CD4-positive, alpha-beta T cell treated with Interleukin-17A for 1 hour (primary cell): ENCODE measurements around the gene DUSP2.

Experiments
- DNase-seq: peaks from one replicate; pipeline ENCODE4 v3.0.0-alpha.2; 2020

DUSP2 gene

GRCh38 chr2:96145036-96145847, at the start of gene DUSP2:
Gene DUSP2, minus strand, starts transcription at chr2:96145440. Its CDS starts 86 bp downstream, at chr2:96145354.
- peak; percentile 94 for DNase-seq

GRCh38 chr2:96191937-96192670, 46.9 kb upstream of the DUSP2 start:
- DNase-seq = no peak

- DNase-seq = no peak
Observed at GRCh38 chr2:96188821-96189526, 43.7 kb upstream of the DUSP2 start.

- DNase-seq = no peak
Observed at GRCh38 chr2:96186562-96186961, 41.3 kb upstream of the DUSP2 start.

GRCh38 chr2:96185516-96185915, 40.3 kb upstream of the DUSP2 start:
- DNase-seq = no peak

DNA sequence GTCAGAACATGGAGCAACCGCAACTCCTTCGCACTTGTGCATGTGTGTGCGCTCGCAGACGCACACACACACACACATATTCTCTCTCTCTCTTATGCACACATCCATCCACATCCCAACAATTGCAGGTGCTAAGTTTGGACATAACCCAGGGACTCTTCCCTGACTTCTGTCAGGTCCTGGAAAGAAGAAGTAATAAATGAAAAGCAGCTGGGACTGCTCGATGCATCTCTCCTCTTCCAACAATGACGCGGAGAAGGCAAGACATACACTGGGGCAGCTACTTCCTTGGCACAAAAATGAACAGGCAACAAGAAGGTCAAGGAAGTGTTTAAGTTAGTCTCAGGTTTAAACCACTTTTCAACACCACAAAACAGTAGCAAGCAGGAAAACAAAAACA, 39.7 kb upstream of the DUSP2 start:
- no peak for DNase-seq

GRCh38 chr2:96184188-96184587, 38.9 kb upstream of the DUSP2 start:
- no peak for DNase-seq

DNA sequence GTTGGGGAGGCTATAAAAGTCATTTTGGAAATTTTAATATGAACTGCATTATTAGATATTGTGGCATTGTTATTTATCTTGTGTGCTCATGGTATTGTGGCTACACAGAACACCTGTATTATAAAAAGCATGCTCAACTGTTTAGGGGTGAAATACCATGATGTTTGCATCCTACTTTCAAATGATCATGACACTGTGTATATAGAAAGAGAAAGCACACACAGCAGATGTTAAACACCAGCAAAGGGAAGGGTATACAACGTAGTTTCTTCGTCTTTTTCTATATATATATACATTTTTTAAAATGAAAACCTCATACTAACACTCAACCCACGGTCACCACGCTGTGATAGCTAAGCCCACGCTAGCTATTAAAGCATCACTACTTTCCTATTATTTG, 36.3 kb upstream of the DUSP2 start:
- DNase-seq = no peak

GRCh38 chr2:96180521-96180920, 35.3 kb upstream of the DUSP2 start:
- no peak for DNase-seq

- DNase-seq = no peak
Observed at GRCh38 chr2:96180002-96180401, 34.8 kb upstream of the DUSP2 start.

- no peak for DNase-seq
Observed at GRCh38 chr2:96176661-96177060, 31.4 kb upstream of the DUSP2 start.

- no peak for DNase-seq
Observed at GRCh38 chr2:96175951-96176350, 30.7 kb upstream of the DUSP2 start.

- peak; percentile 87 for DNase-seq
Observed at GRCh38 chr2:96174251-96175144, 29.3 kb upstream of the DUSP2 start.

DNA sequence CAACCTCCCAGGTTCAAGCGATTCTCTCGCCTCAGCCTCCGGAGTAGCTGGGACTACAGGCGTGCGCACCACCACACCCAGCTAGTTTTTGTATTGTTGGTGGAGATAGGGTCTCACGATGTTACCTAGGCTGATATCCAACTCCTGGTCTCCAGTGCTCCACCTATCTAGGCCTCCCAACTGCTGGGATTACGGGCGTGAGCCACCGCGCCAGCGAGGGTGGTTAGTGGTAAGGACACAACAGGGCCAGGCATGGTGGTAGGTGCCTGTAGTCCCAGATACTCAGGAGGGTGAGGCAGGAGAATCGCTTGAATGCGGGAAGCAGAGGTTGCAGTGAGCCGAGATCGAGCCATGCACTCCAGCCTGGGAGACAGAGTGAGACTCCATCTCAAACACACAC, 26.6 kb upstream of the DUSP2 start:
- DNase-seq = no peak

GRCh38 chr2:96170626-96171025, 25.4 kb upstream of the DUSP2 start:
- DNase-seq = no peak

- no peak for DNase-seq
Observed at GRCh38 chr2:96169868-96170507, 24.7 kb upstream of the DUSP2 start.

DNA sequence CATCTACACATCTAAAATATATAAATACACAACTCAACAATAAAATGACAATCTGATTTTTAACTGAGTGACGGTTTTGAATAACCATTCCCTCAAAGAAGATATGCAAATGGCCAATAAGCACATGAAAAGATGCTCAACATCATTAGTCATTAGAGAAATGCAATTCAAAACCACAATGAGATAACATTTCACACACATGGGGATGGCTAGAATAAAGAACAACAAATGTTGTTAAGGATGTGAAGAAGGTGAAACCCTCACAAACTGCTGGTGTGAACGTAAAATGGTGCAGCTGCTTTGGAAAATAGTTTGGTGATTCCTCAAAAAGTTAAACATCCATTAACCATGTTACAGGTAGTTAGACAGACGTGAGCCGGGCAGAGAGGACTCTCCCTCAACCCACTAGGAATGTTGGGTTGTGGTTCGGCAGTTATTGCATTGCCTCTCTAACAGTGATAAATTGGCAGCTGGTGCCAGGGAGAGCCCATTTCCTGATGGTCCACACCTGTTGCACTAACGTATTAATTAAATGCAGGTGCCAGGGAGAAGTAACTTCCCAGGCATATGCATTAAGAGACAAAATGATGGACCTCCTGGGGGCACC, 22.3 kb upstream of the DUSP2 start:
- no peak for DNase-seq

DNA sequence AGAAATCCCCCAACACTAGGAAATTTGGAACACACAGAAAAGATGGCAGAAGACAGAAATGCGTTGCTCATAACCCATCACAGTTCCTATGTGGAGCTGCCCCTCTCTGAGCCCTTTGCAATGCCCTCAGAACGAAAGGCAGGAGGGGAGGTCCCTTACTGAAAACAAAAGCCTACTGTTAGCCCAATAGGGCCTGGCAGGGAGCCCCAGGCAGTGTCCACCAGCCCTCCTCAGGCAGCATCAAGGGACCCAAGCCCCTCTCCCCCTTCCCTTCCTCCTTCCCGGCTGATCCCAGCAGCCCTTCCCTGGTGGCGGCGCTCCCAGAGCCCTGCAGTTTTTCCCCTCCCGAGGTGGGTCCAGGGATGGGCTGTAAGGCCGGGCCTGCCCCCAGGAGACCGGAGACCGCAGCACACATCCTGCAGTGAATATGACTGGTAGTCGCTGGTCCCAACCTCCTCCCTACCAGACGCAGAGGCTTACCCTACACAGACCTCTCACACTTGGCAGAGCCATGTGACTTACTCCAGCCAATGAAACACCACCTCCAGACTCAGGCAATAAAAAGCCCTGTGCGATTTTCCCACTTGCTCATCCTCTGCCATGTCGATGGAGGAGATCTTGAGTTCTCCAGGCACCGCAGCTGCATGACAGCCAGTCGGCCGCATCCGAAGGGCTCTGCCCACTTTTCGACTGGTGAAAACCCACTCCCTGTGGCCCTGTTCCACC, 19.4 kb upstream of the DUSP2 start:
- DNase-seq = peak; percentile 82

- peak; percentile 76 for DNase-seq
Observed at GRCh38 chr2:96163768-96164429, 18.7 kb upstream of the DUSP2 start.

- DNase-seq = no peak
Observed at GRCh38 chr2:96163415-96163767, 18.2 kb upstream of the DUSP2 start.
